ENCODE data around the gene UGCG. TPM values are rescaled to one million over a fixed set of nuclear protein-coding genes. Genes with fewer than 3 reads are reported as not detected.

The UGCG gene
- total RNA-seq, 1 donor from 2014 or later, result 44.6 TPM

DNA sequence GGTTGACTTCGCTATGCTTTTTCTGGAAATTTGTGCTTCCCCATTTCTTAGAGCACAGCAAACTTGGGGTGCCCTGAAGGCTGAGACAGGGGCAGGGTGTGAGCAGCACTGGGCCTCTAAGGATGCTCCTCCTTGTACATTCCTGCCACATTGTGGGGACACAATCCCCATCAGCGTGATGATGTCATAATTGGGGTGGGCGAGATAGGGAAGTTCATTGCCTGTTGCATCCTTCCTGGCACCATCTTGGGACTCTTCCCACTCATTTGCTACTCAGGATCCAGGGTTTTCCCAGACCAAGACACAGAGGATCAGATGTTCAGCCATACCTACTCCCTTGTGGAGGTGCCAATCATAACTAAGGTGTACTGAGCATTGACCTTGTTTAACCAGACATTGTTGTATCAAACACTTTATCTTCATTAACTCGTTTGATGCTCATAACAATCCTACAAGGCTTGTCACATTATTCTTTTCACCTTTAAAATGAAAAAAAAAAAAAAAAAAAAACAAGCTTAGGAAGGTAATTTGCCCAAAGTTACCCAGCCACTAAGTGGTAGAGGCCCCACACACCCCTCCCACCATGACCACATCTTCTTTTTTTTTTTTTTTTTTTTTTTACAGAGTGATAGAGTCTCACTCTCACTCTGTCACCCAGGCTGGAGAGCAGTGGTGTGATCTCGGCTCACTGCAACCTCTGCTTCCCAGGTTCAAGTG lies 87.6 kb downstream of the UGCG start:
- DNase-seq (ENCODE audit: low spot score), result no peak

Other genes with a start within 250 kb of the UGCG start
- 26.0 TPM for gene GNG10, start 235.2 kb upstream of the UGCG start, total RNA-seq
- gene SHOC1, start 101.9 kb upstream of the UGCG start, total RNA-seq, result not detected

All from mucosa of gallbladder (tissue), 1 donor.